ENCODE measurements around the gene PPARD. TPM values are rescaled to one million over a fixed set of nuclear protein-coding genes. Genes with fewer than 3 reads are reported as not detected.

PPARD gene
- total and polyA plus RNA-seq, 2 of the 13 experiments (the other 11 are each of a cell fraction or from before 2014, with no cell fraction given): 6.1 to 13.3 TPM

- TF ChIP-seq TAF15 (IDR thresholded peaks at IDR 0.05; ENCODE audit: low read depth, low read length, poor library complexity, severe bottlenecking) (no peak), NR3C1 (CRISPR knock-in tag; IDR thresholded peaks at IDR 0.05) (no peak), CC2D1A (CRISPR knock-in tag; IDR thresholded peaks at IDR 0.05) (no peak), ZNF720 (CRISPR knock-in tag; IDR thresholded peaks at IDR 0.05) (no peak), ZNF512 (CRISPR knock-in tag; IDR thresholded peaks at IDR 0.05) (no peak), PRMT3 (CRISPR knock-in tag; IDR thresholded peaks at IDR 0.05; ENCODE audit: borderline replicate concordance, low read depth) (no peak), ZNF431 (CRISPR knock-in tag; IDR thresholded peaks at IDR 0.05; ENCODE audit: borderline replicate concordance, low read depth) (no peak), TOE1 (CRISPR knock-in tag; IDR thresholded peaks at IDR 0.05) (no peak), ATAD3A (CRISPR knock-in tag; IDR thresholded peaks at IDR 0.05) (no peak), TFDP2 (CRISPR knock-in tag; IDR thresholded peaks at IDR 0.05) (no peak), ZNF7 (CRISPR knock-in tag; IDR thresholded peaks at IDR 0.05) (no peak), DNMT1 (CRISPR knock-in tag; IDR thresholded peaks at IDR 0.05) (no peak), ZNF772 (CRISPR knock-in tag; IDR thresholded peaks at IDR 0.05) (0 out of 2 replicates have a peak, but pooled peaks have one; percentile 27), SMAD1 (CRISPR knock-in tag; IDR thresholded peaks at IDR 0.05; ENCODE audit: borderline replicate concordance, low read depth) (no peak; the same call in 1 of the 2 replicates), SUZ12 (IDR thresholded peaks at IDR 0.05; ENCODE audit: low read depth, low read length) (no peak), ZBTB20 (CRISPR knock-in tag; IDR thresholded peaks at IDR 0.05; ENCODE audit: borderline replicate concordance, low read depth) (no peak), ZNF253 (CRISPR knock-in tag; IDR thresholded peaks at IDR 0.05; ENCODE audit: borderline replicate concordance) (no peak), ZNF788 (CRISPR knock-in tag; IDR thresholded peaks at IDR 0.05; ENCODE audit: borderline replicate concordance) (peak; percentile 77; the same call in 1 of the 2 replicates), LRRFIP1 (CRISPR knock-in tag; conservative IDR thresholded peaks at IDR 0.05) (no peak), MAF1 (CRISPR knock-in tag; IDR thresholded peaks at IDR 0.05; ENCODE audit: borderline replicate concordance) (no peak), ZKSCAN8 (CRISPR knock-in tag; IDR thresholded peaks at IDR 0.05; ENCODE audit: borderline replicate concordance) (no peak), ZNF503 (CRISPR knock-in tag; IDR thresholded peaks at IDR 0.05) (peak; percentile 67; the same call in 1 of the 2 replicates)
Observed at GRCh38 chr6:35402136-35402855, 59.9 kb downstream of the PPARD start (continued).

Measured in HepG2 (cell line).